Erythroblast (primary cell): ENCODE measurements around the gene ZFP30.

ENCODE experiments used
- GATA1 ChIP-seq: IDR thresholded peaks from 2 replicates; pipeline ENCODE4 v1.6.1; 2011; ENCODE audit warnings: low read depth, mild to moderate bottlenecking, control low read depth, low read length, moderate library complexity
- POLR2A ChIP-seq: IDR thresholded peaks from 2 replicates; pipeline ENCODE4 v1.6.1; 2011; ENCODE audit warnings: mild to moderate bottlenecking, low read length

DNA sequence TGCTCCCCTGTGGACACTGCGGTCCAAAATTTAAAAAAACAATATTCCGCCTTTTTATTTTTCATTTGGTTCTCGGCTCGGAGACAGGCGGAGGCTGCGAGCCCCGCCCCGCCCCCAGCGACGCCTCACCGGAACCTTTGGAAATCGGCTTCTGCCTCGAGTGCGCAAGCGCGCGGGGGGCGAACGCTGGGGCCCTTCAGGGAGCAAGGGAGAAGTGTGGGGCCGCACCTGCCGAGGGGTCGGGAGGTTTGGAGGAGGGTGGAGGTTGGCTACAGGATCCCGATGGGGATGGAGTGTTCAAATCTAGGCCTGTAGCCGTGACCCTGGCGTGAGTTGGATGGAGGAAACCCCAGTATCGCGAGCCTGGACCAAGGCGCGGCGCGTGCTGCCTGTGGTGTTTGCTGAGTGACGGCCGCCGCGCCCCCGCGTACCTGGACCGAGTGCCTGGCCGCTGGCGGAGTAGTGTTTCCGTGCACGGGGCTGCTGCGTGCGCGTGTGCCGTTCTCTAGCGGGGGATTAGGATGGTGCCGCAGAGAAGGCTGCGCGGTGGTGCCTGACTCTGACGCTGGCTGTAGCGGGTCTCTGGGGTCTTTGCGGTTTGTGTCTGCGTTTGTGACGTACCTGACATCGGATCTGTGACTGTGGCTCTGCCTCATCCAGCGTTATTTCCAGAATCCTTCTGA is 565 bp upstream of the ZFP30 start:
- no peak for TF ChIP-seq GATA1
- no peak for TF ChIP-seq POLR2A
